PFSK-1 (cell line): ENCODE measurements around the gene GCH1.

Experiments
- FOXP2 ChIP-seq: optimal IDR thresholded peaks from 2 replicates; pipeline ENCODE3; 2011; ENCODE audit warnings: borderline replicate concordance, control low read depth, inconsistent platforms; ENCODE audit not compliant: insufficient read depth; ENCODE audit errors: extremely low read length, extremely low read depth
- POLR2AphosphoS5 ChIP-seq: IDR thresholded peaks from 2 replicates; pipeline ENCODE4 v1.6.1; 2012; ENCODE audit warnings: low read depth, mild to moderate bottlenecking, control low read depth, low read length, moderate library complexity
- REST ChIP-seq, 2 experiments: IDR thresholded peaks; 2 replicates each; pipeline versions ENCODE4 v1.6.1 to v1.8.0; 2011 to 2012; ENCODE audit warnings: low read depth in 2 of 2, low read length in 2 of 2, control low read depth in 1 of 2, inconsistent platforms in 1 of 2, mild to moderate bottlenecking in 1 of 2, moderate library complexity in 1 of 2; ENCODE audit not compliant: insufficient read depth in 1 of 2
- SIN3A ChIP-seq: IDR thresholded peaks from 2 replicates; pipeline ENCODE4 v1.6.1; 2012; ENCODE audit warnings: mild to moderate bottlenecking, low read length, moderate library complexity, borderline replicate concordance; ENCODE audit not compliant: insufficient read depth
- TAF1 ChIP-seq: IDR thresholded peaks from 2 replicates; pipeline ENCODE4 v1.6.1; 2012; ENCODE audit warnings: low read length, control low read depth, borderline replicate concordance; ENCODE audit not compliant: insufficient read depth

Gene GCH1

GRCh38 chr14:54931598-54932340 is 29.1 kb upstream of the GCH1 start:
- TF ChIP-seq SIN3A, result no peak
- TF ChIP-seq REST (IDR thresholded peaks at IDR 0.05; ENCODE audit: insufficient read depth in 1 of 2, low read depth in 2 of 2, low read length in 2 of 2), result no peak
- no peak for TF ChIP-seq FOXP2
- TF ChIP-seq TAF1, result no peak
- no peak for TF ChIP-seq POLR2AphosphoS5

- TF ChIP-seq POLR2AphosphoS5, result no peak
- TF ChIP-seq SIN3A, result no peak
- TF ChIP-seq REST (IDR thresholded peaks at IDR 0.05; ENCODE audit: insufficient read depth in 1 of 2, low read depth in 2 of 2, low read length in 2 of 2), result no peak
- TF ChIP-seq TAF1, result no peak
These were observed 28.5 kb upstream of the GCH1 start for GRCh38 chr14:54931101-54931500.

GRCh38 chr14:54929556-54929955 is 26.9 kb upstream of the GCH1 start:
- TF ChIP-seq TAF1 (no peak), SIN3A (no peak), REST (IDR thresholded peaks at IDR 0.05; ENCODE audit: insufficient read depth in 1 of 2, low read depth in 2 of 2, low read length in 2 of 2) (no peak), POLR2AphosphoS5 (no peak), FOXP2 (no peak)

- TF ChIP-seq POLR2AphosphoS5 (no peak), SIN3A (no peak), FOXP2 (no peak), TAF1 (no peak), REST (IDR thresholded peaks at IDR 0.05; ENCODE audit: insufficient read depth in 1 of 2, low read depth in 2 of 2, low read length in 2 of 2) (no peak)
These were observed 25.6 kb upstream of the GCH1 start for GRCh38 chr14:54928216-54928615.
